ENCODE measurements around the gene NSUN4. TPM values are rescaled to one million over a fixed set of nuclear protein-coding genes. Genes with fewer than 3 reads are reported as not detected.
A peak's percentile ranks its signal among the peaks of the same experiment; 100 is the strongest.
"Not testable (repeated sequence)": the region's sequence is repeated elsewhere in the genome, so short reads cannot be mapped to it uniquely, and the experiment has no call there.

NSUN4 gene
- total and polyA plus RNA-seq, 3 donors from 2014 or later, result 47.4 to 130 (median 94.3) TPM

DNA sequence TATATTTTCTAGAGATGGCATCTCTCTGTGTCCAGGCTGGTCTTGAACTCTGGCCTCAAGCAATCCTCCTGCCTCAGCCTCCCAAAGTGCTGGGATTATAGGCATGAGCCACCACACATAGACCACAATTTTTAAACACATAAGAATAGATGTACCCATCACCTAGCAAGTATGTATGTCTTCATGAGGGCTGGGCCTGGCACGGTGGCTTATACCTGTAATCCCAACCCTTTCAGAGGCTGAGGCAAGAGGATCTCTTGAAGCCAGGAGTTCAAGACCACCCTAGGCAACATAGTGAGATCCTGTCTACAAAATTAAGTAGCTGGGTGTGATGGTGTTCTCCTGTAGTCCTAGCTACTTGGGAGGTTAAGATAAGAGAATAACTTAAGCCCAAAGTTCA, 23.3 kb upstream of the NSUN4 start:
- DNase-seq, result no peak
- Histone ChIP-seq H3K9me3 (no peaks in the 10 kb centered on the region), H3K4me3 (no peak overlapping the region), H3K27me3 (no peaks in the 10 kb centered on the region), H3K4me1 (no peaks in the 10 kb centered on the region), H3K27ac (no peak overlapping the region), H3K36me3 (ENCODE audit: low read depth, missing control alignments) (no peaks in the 10 kb centered on the region)
- 92 to 96% methylated on average over 1 of the region's 1 CpG for WGBS, 2 donors
- intact Hi-C loops (cut with DNase I; ENCODE audit: low total_unique reads), result no loop called here
- TF ChIP-seq POLR2A (IDR thresholded peaks at IDR 0.05), result no peak
- TF ChIP-seq, protein P1, sequence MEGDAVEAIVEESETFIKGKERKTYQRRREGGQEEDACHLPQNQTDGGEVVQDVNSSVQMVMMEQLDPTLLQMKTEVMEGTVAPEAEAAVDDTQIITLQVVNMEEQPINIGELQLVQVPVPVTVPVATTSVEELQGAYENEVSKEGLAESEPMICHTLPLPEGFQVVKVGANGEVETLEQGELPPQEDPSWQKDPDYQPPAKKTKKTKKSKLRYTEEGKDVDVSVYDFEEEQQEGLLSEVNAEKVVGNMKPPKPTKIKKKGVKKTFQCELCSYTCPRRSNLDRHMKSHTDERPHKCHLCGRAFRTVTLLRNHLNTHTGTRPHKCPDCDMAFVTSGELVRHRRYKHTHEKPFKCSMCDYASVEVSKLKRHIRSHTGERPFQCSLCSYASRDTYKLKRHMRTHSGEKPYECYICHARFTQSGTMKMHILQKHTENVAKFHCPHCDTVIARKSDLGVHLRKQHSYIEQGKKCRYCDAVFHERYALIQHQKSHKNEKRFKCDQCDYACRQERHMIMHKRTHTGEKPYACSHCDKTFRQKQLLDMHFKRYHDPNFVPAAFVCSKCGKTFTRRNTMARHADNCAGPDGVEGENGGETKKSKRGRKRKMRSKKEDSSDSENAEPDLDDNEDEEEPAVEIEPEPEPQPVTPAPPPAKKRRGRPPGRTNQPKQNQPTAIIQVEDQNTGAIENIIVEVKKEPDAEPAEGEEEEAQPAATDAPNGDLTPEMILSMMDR (IDR thresholded peaks at IDR 0.05), result no peak

DNA sequence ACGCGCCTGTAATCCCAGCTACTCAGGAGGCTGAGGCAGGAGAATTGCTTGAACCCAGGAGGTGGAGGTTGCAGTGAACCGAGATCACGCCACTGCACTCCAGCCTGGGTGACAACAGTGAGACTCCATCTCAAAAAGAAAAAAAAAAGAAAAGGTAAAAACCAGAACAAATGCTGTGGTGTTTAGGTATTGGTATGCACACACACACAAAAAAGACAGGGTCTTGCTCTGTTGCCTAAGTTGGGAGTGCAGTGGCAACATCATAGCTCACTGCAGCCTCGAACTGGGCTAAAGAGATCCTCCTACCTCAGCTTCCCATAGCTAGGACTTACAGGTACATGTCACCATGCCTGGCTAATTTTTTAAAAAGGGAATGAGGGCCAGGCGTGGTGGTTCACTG, 21.3 kb upstream of the NSUN4 start:
- H3K4me1 ChIP-seq; H3K4me3 ChIP-seq; H3K27ac ChIP-seq; DNase-seq; H3K36me3 ChIP-seq (ENCODE audit: low read depth, missing control alignments); H3K9me3 ChIP-seq; H3K27me3 ChIP-seq; intact Hi-C loops (cut with DNase I; ENCODE audit: low total_unique reads): not testable (repeated sequence)
- WGBS, 2 donors, result 90% methylated on average over 6 of the region's 6 CpGs

DNA sequence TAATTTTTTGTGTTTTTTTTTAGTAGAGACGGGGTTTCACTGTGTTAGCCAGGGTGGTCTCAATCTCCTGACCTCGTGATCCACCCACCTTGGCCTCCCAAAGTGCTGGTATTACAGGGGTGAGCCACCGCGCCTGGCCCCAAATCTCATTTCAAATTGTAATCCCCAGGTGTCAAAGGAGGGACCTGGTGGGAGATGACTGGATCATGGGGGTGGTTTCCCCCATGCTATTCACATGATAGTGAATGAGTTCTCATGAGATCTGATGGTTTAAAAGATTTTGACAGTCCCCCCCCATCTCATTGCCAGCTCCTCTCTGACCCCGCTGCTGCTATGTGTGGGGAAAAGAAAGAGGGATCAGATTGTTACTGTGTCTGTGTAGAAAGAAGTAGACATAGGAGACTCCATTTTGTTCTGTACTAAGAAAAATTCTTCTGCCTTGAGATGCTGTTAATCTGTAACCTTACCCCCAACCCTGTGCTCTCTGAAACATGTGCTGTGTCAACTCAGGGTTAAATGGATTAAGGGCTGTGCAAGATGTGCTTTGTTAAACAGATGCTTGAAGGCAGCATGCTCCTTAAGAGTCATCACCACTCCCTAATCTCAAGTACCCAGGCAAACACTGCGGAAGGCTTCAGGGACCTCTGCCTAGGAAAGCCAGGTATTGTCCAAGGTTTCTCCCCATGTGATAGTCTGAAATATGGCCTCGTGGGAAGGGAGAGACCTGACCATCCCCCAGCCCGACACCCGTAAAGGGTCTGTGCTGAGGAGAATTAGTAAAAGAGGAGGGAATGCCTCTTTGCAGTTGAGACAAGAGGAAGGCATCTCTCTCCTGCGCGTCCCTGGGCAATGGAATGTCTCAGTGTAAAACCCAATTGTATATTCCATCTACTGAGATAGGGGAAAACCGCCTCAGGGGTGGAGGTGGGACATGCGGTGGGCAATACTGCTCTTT, 20.4 kb upstream of the NSUN4 start:
- H3K27ac ChIP-seq; DNase-seq; H3K36me3 ChIP-seq (ENCODE audit: low read depth, missing control alignments); H3K4me3 ChIP-seq; H3K4me1 ChIP-seq; H3K27me3 ChIP-seq; intact Hi-C loops (cut with DNase I; ENCODE audit: low total_unique reads); H3K9me3 ChIP-seq: not testable (repeated sequence)
- WGBS, 2 donors, result 82% methylated on average over 13 of the region's 13 CpGs

DNA sequence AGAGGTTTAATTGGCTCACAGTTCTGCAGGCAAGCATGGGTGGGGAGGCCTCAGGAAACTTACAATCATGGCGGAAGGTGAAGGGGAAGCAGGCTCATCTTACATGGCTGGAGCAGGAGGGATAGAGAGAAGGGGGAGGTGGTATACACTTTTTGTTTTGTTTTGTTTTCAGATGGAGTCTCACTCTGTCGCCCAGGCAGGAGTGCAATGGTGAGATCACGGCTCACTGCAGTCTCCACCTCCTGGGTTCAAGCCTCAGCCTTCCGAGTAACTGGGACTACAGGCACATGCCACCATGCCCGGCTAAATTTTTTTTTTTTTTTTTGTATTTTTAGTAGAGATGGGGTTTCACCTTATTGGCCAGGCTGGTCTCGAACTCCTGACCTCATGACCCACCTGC, 18.4 kb upstream of the NSUN4 start:
- H3K36me3 ChIP-seq (ENCODE audit: low read depth, missing control alignments); H3K27me3 ChIP-seq; DNase-seq; H3K27ac ChIP-seq; H3K4me1 ChIP-seq; H3K4me3 ChIP-seq; H3K9me3 ChIP-seq; intact Hi-C loops (cut with DNase I; ENCODE audit: low total_unique reads): not testable (repeated sequence)
- WGBS, 2 donors, result 93 to 96% methylated on average over 6 of the region's 6 CpGs

DNA sequence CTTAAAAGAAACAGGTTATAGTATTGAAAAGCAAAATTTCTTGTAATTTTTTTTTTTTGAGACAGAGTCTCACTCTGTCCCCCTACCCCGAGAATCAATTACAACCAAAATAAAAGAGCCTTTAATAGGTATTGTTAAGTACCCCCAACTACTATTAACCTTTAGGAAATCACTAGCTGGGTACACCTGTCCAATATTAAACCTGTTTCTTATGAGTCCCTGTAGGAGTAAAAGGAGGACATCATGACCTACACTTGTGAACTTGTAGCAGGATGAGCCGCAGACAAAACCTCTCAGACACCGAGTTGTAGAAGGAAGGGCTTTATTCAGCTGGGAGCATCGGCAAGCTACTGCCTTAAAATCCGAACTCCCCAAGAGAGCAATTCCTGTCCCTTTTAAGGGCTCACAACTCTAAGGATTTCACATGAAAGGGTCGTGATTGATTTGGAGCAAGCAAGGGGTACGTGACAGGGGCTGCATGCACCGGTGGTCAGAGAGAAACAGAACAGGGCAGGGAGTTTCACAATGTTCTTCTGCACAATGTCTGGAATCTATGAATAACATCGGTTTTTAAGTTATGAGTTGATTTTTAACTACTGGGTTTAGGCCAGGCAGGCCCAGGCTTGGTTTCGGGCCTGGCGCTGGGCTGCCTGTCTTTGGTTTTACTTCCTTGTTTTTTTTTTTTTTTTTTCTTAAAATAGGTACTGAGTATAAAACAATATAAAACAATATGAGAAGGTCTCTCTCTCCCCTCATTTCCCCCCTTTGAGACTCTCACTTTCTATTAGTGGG, 15.1 kb upstream of the NSUN4 start:
- H3K36me3 ChIP-seq (ENCODE audit: low read depth, missing control alignments); H3K4me3 ChIP-seq; H3K27me3 ChIP-seq; intact Hi-C loops (cut with DNase I; ENCODE audit: low total_unique reads); DNase-seq; H3K9me3 ChIP-seq; H3K4me1 ChIP-seq; H3K27ac ChIP-seq: not testable (repeated sequence)
- WGBS, 2 donors, result 85 to 90% methylated on average over 11 of the region's 11 CpGs

DNA sequence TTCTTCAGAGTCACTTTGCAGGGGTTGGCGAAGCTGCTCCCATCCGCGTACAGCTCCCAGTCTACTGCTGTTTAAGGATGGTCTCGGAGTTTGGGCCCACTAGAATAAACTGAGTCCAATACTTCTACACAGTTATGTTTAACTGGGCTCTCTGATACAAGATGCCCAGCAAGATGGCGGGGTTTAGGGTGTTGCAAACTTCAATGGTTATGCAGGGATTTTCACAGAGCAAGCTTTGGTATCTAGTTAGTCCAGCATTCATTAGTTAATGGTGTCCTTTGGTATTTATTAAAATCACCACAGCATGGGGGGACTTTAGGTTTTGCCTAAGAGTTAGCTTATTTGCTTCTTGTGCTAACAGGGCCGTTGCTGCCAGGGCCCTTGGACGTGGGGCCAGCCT, 12.4 kb upstream of the NSUN4 start:
- not testable (repeated sequence) for H3K4me3 ChIP-seq

DNA sequence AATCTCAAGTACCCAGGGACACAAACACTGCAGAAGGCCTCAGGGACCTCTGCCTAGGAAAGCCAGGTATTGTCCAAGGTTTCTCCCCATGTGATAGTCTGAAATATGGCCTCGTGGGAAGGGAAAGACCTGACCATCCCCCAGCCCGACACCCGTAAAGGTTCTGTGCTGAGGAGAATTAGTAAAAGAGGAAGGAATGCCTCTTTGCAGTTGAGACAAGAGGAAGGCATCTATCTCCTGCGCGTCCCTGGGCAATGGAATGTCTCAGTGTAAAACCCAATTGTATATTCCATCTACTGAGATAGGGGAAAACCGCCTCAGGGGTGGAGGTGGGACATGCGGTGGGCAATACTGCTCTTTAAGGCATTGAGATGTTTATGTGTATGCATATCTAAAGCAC, 10.8 kb upstream of the NSUN4 start:
- H3K36me3 ChIP-seq (ENCODE audit: low read depth, missing control alignments); H3K9me3 ChIP-seq; H3K4me3 ChIP-seq; H3K27me3 ChIP-seq; intact Hi-C loops (cut with DNase I; ENCODE audit: low total_unique reads); DNase-seq; H3K4me1 ChIP-seq: not testable (repeated sequence)
- WGBS, 2 donors, result 50 to 73% methylated on average over 7 of the region's 7 CpGs
- H3K27ac ChIP-seq, result peak overlapping the region in 1 of 2 donors; percentile 56

More for the DNA sequence above, 12.4 kb upstream of the NSUN4 start:
- H3K4me1 ChIP-seq; H3K36me3 ChIP-seq (ENCODE audit: low read depth, missing control alignments); intact Hi-C loops (cut with DNase I; ENCODE audit: low total_unique reads); DNase-seq; H3K9me3 ChIP-seq; H3K27ac ChIP-seq; H3K27me3 ChIP-seq: not testable (repeated sequence)
- WGBS, 2 donors, result 90 to 92% methylated on average over 7 of the region's 7 CpGs

DNA sequence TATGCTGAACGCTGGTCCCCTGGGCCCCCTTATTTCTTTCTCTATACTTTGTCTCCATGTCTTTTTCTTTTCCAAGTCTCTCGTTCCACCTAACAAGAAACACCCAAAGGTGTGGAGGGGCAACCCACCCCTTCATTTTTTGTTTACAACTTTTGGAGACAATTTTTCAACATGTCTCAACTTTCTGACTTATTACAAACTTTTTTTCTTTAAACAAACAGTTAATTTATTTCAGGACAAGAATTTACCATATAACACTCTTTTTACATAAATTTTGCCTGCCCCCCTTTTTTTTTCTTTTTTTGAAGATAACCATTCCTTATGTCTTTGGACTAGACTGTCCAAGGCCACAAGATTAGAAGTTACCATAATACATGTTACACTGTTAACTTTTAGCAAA, 10.2 kb upstream of the NSUN4 start:
- DNase-seq; H3K9me3 ChIP-seq; H3K4me3 ChIP-seq; H3K36me3 ChIP-seq (ENCODE audit: low read depth, missing control alignments); H3K4me1 ChIP-seq; H3K27me3 ChIP-seq; intact Hi-C loops (cut with DNase I; ENCODE audit: low total_unique reads): not testable (repeated sequence)
- peak overlapping the region in 1 of 2 donors; percentile 56 for H3K27ac ChIP-seq
- 58 to 69% methylated on average over 2 of the region's 2 CpGs for WGBS, 2 donors

DNA sequence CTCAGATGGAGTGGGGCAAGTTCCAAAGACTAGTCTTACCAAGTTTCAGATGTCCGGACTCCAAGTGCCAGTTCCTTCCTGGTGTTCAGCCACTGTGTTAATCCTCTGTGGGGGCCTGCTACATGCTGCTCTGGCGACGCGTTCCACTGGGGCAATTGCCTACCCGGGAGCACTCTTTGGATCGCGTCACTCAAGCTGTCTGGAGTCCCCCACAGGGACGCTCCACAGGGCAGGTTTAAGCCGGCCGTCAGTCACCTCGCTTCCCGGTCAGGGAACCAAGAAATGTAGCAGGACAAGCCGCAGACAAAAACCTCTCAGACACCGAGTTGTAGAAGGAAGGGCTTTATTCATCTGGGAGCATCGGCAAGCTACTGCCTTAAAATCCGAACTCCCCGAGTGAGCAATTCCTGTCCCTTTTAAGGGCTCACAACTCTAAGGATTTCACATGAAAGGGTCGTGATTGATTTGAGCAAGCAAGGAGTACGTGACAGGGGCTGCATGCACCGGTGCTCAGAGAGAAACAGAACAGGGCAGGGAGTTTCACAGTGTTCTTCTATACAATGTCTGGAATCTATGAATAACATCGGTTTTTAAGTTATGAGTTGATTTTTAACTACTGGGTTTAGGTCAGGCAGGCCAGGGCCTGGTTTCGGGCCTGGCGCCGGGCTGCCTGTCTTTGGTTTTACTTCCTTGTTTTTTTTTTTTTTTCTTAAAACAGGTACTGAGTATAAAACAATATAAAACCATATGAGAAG, 8.6 kb upstream of the NSUN4 start:
- WGBS, 2 donors, result 83 to 86% methylated on average over 22 to 24 of the region's 24 CpGs
- H3K4me1 ChIP-seq; H3K27ac ChIP-seq; H3K9me3 ChIP-seq; DNase-seq; H3K27me3 ChIP-seq; intact Hi-C loops (cut with DNase I; ENCODE audit: low total_unique reads); H3K4me3 ChIP-seq; H3K36me3 ChIP-seq (ENCODE audit: low read depth, missing control alignments): not testable (repeated sequence)

All from testis (tissue), 3 donors.